ELR (cell line): Measurements from ENCODE around the gene ATXN7L1.
"Not testable (repeated sequence)": the region's sequence is repeated elsewhere in the genome, so short reads cannot be mapped to it uniquely, and the experiment has no call there.

ENCODE experiments used
- DNase-seq: peaks from one replicate; pipeline ENCODE4 v3.0.0-alpha.2; 2015; ENCODE audit warnings: low read depth

ATXN7L1 gene

GRCh38 chr7:105892387-105892786, 16.0 kb upstream of the ATXN7L1 start:
- DNase-seq = no peak

GRCh38 chr7:105890290-105890997, 14.0 kb upstream of the ATXN7L1 start:
- DNase-seq = no peak

- no peak for DNase-seq
These were observed 11.3 kb upstream of the ATXN7L1 start for GRCh38 chr7:105887569-105888189.

GRCh38 chr7:105886776-105887175, 10.4 kb upstream of the ATXN7L1 start:
- DNase-seq = no peak

GRCh38 chr7:105885387-105886111, 9.2 kb upstream of the ATXN7L1 start:
- DNase-seq = no peak

- DNase-seq = not testable (repeated sequence)
These were observed 6.8 kb upstream of the ATXN7L1 start for GRCh38 chr7:105883179-105883578.

GRCh38 chr7:105881439-105881838, 5.0 kb upstream of the ATXN7L1 start:
- no peak for DNase-seq

- no peak for DNase-seq
These were observed 4.4 kb upstream of the ATXN7L1 start for GRCh38 chr7:105880571-105881330.

- no peak for DNase-seq
These were observed 3.4 kb upstream of the ATXN7L1 start for GRCh38 chr7:105879782-105880181.

- DNase-seq = no peak
These were observed 2.6 kb upstream of the ATXN7L1 start for GRCh38 chr7:105878746-105879605.

- peak; percentile 8 for DNase-seq
These were observed 1.3 kb upstream of the ATXN7L1 start for GRCh38 chr7:105877736-105878135.

GRCh38 chr7:105876964-105877601, 684 bp upstream of the ATXN7L1 start:
- peak; percentile 73 for DNase-seq

- peak; percentile 42 for DNase-seq
These were observed 894 bp downstream of the ATXN7L1 start for GRCh38 chr7:105875505-105875904.

- DNase-seq = no peak
These were observed 2.3 kb downstream of the ATXN7L1 start for GRCh38 chr7:105874055-105874454.

GRCh38 chr7:105872491-105872890, 3.9 kb downstream of the ATXN7L1 start:
- DNase-seq = no peak

- DNase-seq = no peak
These were observed 5.3 kb downstream of the ATXN7L1 start for GRCh38 chr7:105871142-105871541.

GRCh38 chr7:105866102-105866801, 10.1 kb downstream of the ATXN7L1 start:
- no peak for DNase-seq

- no peak for DNase-seq
These were observed 12.5 kb downstream of the ATXN7L1 start for GRCh38 chr7:105863876-105864275.

- DNase-seq = no peak
These were observed 13.6 kb downstream of the ATXN7L1 start for GRCh38 chr7:105862770-105863169.

- no peak for DNase-seq
These were observed 14.1 kb downstream of the ATXN7L1 start for GRCh38 chr7:105862276-105862675.
